Mucosa of descending colon (tissue), 3 donors: ENCODE measurements around the gene PHLDA1. TPM values are rescaled to one million over a fixed set of nuclear protein-coding genes. Genes with fewer than 3 reads are reported as not detected.

ENCODE experiments used
- ATAC-seq: fragments of 200-7000 bp; cut with Tn5 transposase; one replicate; pipeline ENCODE4 v1.9.1; 2020; ENCODE audit warnings: mild to moderate bottlenecking, moderate library complexity
- DNase-seq, 3 donors: peaks; one replicate each; pipeline ENCODE4 v3.0.0-alpha.2; 2020
- H3K36me3 ChIP-seq: fragments of 200-600 bp; one replicate; pipeline ENCODE4 v1.8.0; 2021; ENCODE audit warnings: low read depth, mild to moderate bottlenecking
- H3K4me1 ChIP-seq: fragments of 200-600 bp; one replicate; pipeline ENCODE4 v1.8.0; 2021; ENCODE audit warnings: low read depth, mild to moderate bottlenecking
- H3K4me3 ChIP-seq: fragments of 200-600 bp; one replicate; pipeline ENCODE4 v1.8.0; 2021; ENCODE audit warnings: mild to moderate bottlenecking
- H3K9me3 ChIP-seq: fragments of 200-600 bp; one replicate; pipeline ENCODE4 v1.8.0; 2021; ENCODE audit warnings: mild to moderate bottlenecking
- CTCF ChIP-seq: fragments of 200-600 bp; IDR thresholded peaks from one replicate; pipeline ENCODE4 v1.8.0; 2022; ENCODE audit warnings: antibody characterized with exemption, mild to moderate bottlenecking
- intact Hi-C, 2 donors: fragments of 100-400 bp; cut with DNase I in 1 of 2; cut with micrococcal nuclease in 1 of 2; formaldehyde crosslinking; loops; one replicate each; pipeline versions ENCODE4 v1.11.0 to v1.11.1; 2022; cut with DNase I, micrococcal nuclease
- total RNA-seq, 3 donors: library from RNA; stranded (reverse); fragmentation: NEBNext Ultra II Directional in 2 of 3; extraction: Animal tissue kit (Norgen Biotek cat#: 25700) in 2 of 3; gene quantifications; one replicate each; pipeline versions ENCODE4 v1.2.1 to v1.2.4, GENCODE V29; 2021 to 2023
- donor health status: DM: no; HTN: no; CAD: no; lungs with moderate emphysema.
- donor health status: DM: no; HTN: no; CAD: no.
- donor health status: DM: no; HTN: yes; CAD: no.

PHLDA1 gene
- total RNA-seq, 3 donors from 2014 or later = 2.2 to 8.8 (median 3.5) TPM

- intact Hi-C loops = loop anchor here in 1 of 2 donors (10.0 kb wide), 1 partner anchor 506 kb away; no protein-coding TSS in a partner anchor
Measured at GRCh38 chr12:76031081-76031413, 529 bp downstream of the PHLDA1 start.

GRCh38 chr12:76030341-76031080, 1.1 kb downstream of the PHLDA1 start:
- intact Hi-C loops = loop anchor here in 1 of 2 donors (10.0 kb wide), 1 partner anchor 506 kb away; no protein-coding TSS in a partner anchor
- peak; percentile 29 for ATAC-seq
- DNase-seq = peak; percentile 31 to 77 (median 60)

More at GRCh38 chr12:76031081-76031413, 529 bp downstream of the PHLDA1 start:
- no peak for DNase-seq
- no peak for TF ChIP-seq CTCF
- Histone ChIP-seq H3K9me3 (no peaks in the 10 kb centered on the region), H3K36me3 (no peaks in the 10 kb centered on the region), H3K4me3 (peak overlapping the region; percentile 47), H3K4me1 (peaks cover 3% of the 10 kb centered on the region)
- ATAC-seq = no peak

GRCh38 chr12:76029982-76030340, 1.6 kb downstream of the PHLDA1 start:
- intact Hi-C loops = loop anchor here in 1 of 2 donors (10.0 kb wide), 1 partner anchor 505 kb away; no protein-coding TSS in a partner anchor
- peak in 1 of 3 donors; percentile 39 for DNase-seq
- H3K4me1 ChIP-seq = peaks cover 3% of the 10 kb centered on the region
- H3K36me3 ChIP-seq = no peaks in the 10 kb centered on the region
- TF ChIP-seq CTCF = no peak
- no peak for ATAC-seq
- H3K9me3 ChIP-seq = no peaks in the 10 kb centered on the region
- H3K4me3 ChIP-seq = peak overlapping the region; percentile 47

More at GRCh38 chr12:76030341-76031080, 1.1 kb downstream of the PHLDA1 start:
- no peak for TF ChIP-seq CTCF
- Histone ChIP-seq H3K4me1 (peaks cover 3% of the 10 kb centered on the region), H3K4me3 (peak overlapping the region; percentile 47), H3K9me3 (no peaks in the 10 kb centered on the region), H3K36me3 (no peaks in the 10 kb centered on the region)

- no peaks in the 10 kb centered on the region for H3K9me3 ChIP-seq
- ATAC-seq (no peak), DNase-seq (no peak)
- peaks cover 3% of the 10 kb centered on the region for H3K4me1 ChIP-seq
- intact Hi-C loops = no loop called here
- no peak for TF ChIP-seq CTCF
- H3K36me3 ChIP-seq = no peaks in the 10 kb centered on the region
- no peak overlapping the region for H3K4me3 ChIP-seq
Measured at GRCh38 chr12:76028571-76029277, 2.9 kb downstream of the PHLDA1 start.

- no peak for TF ChIP-seq CTCF
- no peaks in the 10 kb centered on the region for H3K9me3 ChIP-seq
- H3K4me3 ChIP-seq = no peak overlapping the region
- DNase-seq (no peak), ATAC-seq (no peak)
- H3K36me3 ChIP-seq = no peaks in the 10 kb centered on the region
- peaks cover 3% of the 10 kb centered on the region for H3K4me1 ChIP-seq
- intact Hi-C loops = no loop called here
Measured at GRCh38 chr12:76026643-76027063, 4.9 kb downstream of the PHLDA1 start.
